ENCODE results near the gene PILRA.

- no peak for TF ChIP-seq CTCF (IDR thresholded peaks at IDR 0.05)
- TF ChIP-seq POLR2A (IDR thresholded peaks at IDR 0.05), result no peak
- TF ChIP-seq POLR2AphosphoS5 (IDR thresholded peaks at IDR 0.05), result no peak
- TF ChIP-seq EP300 (IDR thresholded peaks at IDR 0.05), result no peak
These were observed 64.9 kb downstream of the PILRA start for GRCh38 chr7:100438172-100438571.

All from suprapubic skin (tissue), 4 donors.